PC-3 (cell line): ENCODE results near the gene HHIP. TPM values are rescaled to one million over a fixed set of nuclear protein-coding genes. Genes with fewer than 3 reads are reported as not detected.
A peak's percentile ranks its signal among the peaks of the same experiment; 100 is the strongest.

Source experiments
- ATAC-seq: fragments of 200-7000 bp; cut with Tn5 transposase; 2 replicates; pipeline ENCODE4 v1.9.1; 2020; ENCODE audit warnings: mild to moderate bottlenecking, moderate library complexity
- BruUV-seq: library from RNA; stranded (reverse); fragments of 400-500 nt; replicated peaks from 2 replicates; lab custom pipeline; 2021; lab: Mats Ljungman, UMichigan
- CTCF ChIA-PET: fragments of 300-600 bp; sonication (Branson Sonifier 250); formaldehyde crosslinking; loops from one replicate; lab custom pipeline; 2022; ENCODE audit warnings: antibody characterized with exemption; lab: Charles Lee
- POLR2A ChIA-PET: fragments of 300-600 bp; sonication (Branson Sonifier 250); formaldehyde crosslinking; loops from one replicate; lab custom pipeline; 2022; ENCODE audit warnings: antibody characterized with exemption; ENCODE audit not compliant: unreplicated experiment; lab: Charles Lee
- DNase-seq: peaks from one replicate; pipeline ENCODE4 v3.0.0-alpha.2; 2015
- H2AFZ ChIP-seq: fragments of 300-600 bp; sonication (generic); 2 replicates; pipeline ENCODE4 v1.6.0; 2016; ENCODE audit warnings: antibody characterized with exemption, low read length
- H3F3A ChIP-seq: fragments of 300-600 bp; sonication (generic); one replicate; pipeline ENCODE4 v1.6.0; 2017; ENCODE audit warnings: antibody characterized with exemption, low read length, control low read depth, mild to moderate bottlenecking; ENCODE audit not compliant: unreplicated experiment
- H3K27ac ChIP-seq: fragments of 300-600 bp; sonication (generic); 2 replicates; pipeline ENCODE4 v1.5.1; 2016; ENCODE audit warnings: mild to moderate bottlenecking, low read length
- H3K27me3 ChIP-seq: fragments of 300-600 bp; sonication (generic); 2 replicates; pipeline ENCODE4 v1.6.1; 2016; ENCODE audit warnings: low read length, mixed read lengths
- H3K36me3 ChIP-seq: fragments of 300-600 bp; sonication (generic); 2 replicates; pipeline ENCODE4 v1.6.1; 2016; ENCODE audit warnings: low read depth, mixed run types, low read length, mixed read lengths
- H3K4me1 ChIP-seq: fragments of 300-600 bp; sonication (generic); 2 replicates; pipeline ENCODE4 v1.5.1; 2016; ENCODE audit warnings: low read length; ENCODE audit not compliant: insufficient read depth
- H3K4me2 ChIP-seq: fragments of 300-600 bp; sonication (generic); 2 replicates; pipeline ENCODE4 v1.6.0; 2016; ENCODE audit warnings: low read length
- H3K4me3 ChIP-seq: fragments of 300-600 bp; sonication (generic); 2 replicates; pipeline ENCODE4 v1.5.1; 2016; ENCODE audit warnings: mild to moderate bottlenecking, low read length, mixed read lengths
- H3K79me2 ChIP-seq: fragments of 300-600 bp; sonication (generic); 2 replicates; pipeline ENCODE4 v1.6.1; 2017; ENCODE audit warnings: low read length, mixed read lengths
- H3K9ac ChIP-seq: fragments of 300-600 bp; sonication (generic); 2 replicates; pipeline ENCODE4 v1.6.0; 2016; ENCODE audit warnings: mild to moderate bottlenecking, low read length
- H3K9me2 ChIP-seq: fragments of 300-600 bp; sonication (generic); replicated peaks from 2 replicates; pipeline ENCODE4 v1.6.1; 2016; ENCODE audit warnings: mixed run types, low read length, mixed read lengths
- H3K9me3 ChIP-seq: fragments of 300-600 bp; sonication (generic); 2 replicates; pipeline ENCODE4 v1.6.1; 2016; ENCODE audit warnings: low read length, mixed read lengths
- H4K20me1 ChIP-seq: fragments of 300-600 bp; sonication (generic); 2 replicates; pipeline ENCODE4 v1.6.1; 2016; ENCODE audit warnings: low read length, mixed read lengths
- CTCF ChIP-seq: fragments of 300-600 bp; sonication (generic); conservative IDR thresholded peaks from 2 replicates; pipeline ENCODE4 v1.5.1; 2017; ENCODE audit warnings: antibody characterized with exemption, low read depth, mild to moderate bottlenecking, low read length
- EZH2 ChIP-seq: fragments of 300-600 bp; sonication (generic); IDR thresholded peaks from one replicate; pipeline ENCODE4 v1.6.1; 2017; ENCODE audit warnings: antibody characterized with exemption, mild to moderate bottlenecking, low read length; ENCODE audit not compliant: unreplicated experiment
- EZH2phosphoT487 ChIP-seq: fragments of 300-600 bp; sonication (generic); IDR thresholded peaks from 2 replicates; pipeline ENCODE4 v1.6.1; 2018; ENCODE audit warnings: mild to moderate bottlenecking, antibody characterized with exemption, low read length, borderline replicate concordance
- intact Hi-C: fragments of 100-400 bp; cut with micrococcal nuclease; formaldehyde crosslinking; loops from 2 replicates; pipeline ENCODE4 v1.9.0; 2023
- total RNA-seq: library from RNA; depleted of rRNA; stranded (reverse); fragments of >200 nt; gene quantifications from 2 replicates; pipeline ENCODE4 v1.2.3, GENCODE V29; 2014

The HHIP gene
- total RNA-seq, 1 experiment from 2014 or later = 1.2 TPM

DNA sequence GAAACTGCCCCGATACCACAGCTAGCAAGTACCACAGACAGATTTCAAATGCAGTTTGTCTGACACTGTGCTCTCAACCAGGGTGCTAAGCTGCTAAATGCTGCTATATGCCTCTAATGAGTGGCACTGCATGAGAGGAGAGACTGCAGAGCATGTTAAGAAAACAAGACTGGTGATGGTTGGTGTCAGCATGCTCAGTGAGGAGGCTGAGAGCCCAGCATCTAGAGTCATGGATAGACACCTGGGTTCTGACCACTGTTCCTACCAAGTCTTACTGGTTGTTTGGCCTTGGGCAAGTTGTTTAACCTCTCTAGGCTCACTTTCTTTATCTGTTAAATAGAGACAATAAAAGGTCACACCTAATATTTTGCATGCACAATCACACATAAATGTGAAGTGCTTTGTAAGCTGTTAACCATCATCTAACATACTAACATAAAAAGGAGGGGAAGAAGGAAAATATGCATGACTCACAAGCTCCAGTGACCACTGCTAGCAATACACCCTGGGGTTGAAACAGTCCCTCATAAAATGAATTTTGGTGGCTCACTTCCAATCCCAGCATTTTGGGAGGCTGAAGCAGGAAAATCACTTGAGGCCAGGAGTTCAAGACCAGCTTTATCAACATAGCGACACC, 20.7 kb downstream of the HHIP start:
- Histone ChIP-seq H3K9ac (no peak overlapping the region), H3F3A (no peaks in the 10 kb centered on the region), H4K20me1 (no peaks in the 10 kb centered on the region), H3K9me3 (no peaks in the 10 kb centered on the region), H3K27ac (no peak overlapping the region), H3K9me2 (no peaks in the 10 kb centered on the region), H3K27me3 (no peaks in the 10 kb centered on the region), H3K36me3 (no peaks in the 10 kb centered on the region), H2AFZ (no peak overlapping the region), H3K4me2 (no peak overlapping the region), H3K79me2 (no peaks in the 10 kb centered on the region), H3K4me1 (peaks cover 15% of the 10 kb centered on the region), H3K4me3 (no peak overlapping the region)
- POLR2A ChIA-PET = no interaction called here
- peak; percentile 72 for DNase-seq
- BruUV-seq = no TSS peak
- peak; percentile 97 for ATAC-seq
- intact Hi-C loops = no loop called here
- no peak for TF ChIP-seq EZH2phosphoT487
- no peak for TF ChIP-seq EZH2
- TF ChIP-seq CTCF = no peak
- CTCF ChIA-PET = no interaction called here

DNA sequence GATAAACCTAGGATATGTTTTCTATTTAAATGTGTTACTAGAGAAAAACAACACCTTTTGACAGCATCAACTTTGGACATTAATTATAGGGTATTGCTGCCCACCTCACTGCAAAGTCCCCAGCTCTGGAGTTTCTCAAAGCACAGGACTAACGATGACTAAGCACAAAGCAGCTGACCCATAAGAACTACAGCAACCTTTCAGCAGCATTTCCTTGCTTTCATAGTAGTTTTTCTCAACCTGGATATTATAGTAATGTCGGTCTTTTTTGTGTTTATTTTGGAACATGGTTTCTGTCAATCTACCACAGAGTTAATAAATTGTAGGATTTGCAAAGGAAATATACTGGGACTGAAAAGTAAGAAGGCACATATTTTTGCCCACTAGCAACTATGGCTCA, 21.5 kb downstream of the HHIP start:
- intact Hi-C loops = no loop called here
- no peak overlapping the region for H3K9ac ChIP-seq
- H3K4me2 ChIP-seq = no peak overlapping the region
- ChIA-PET POLR2A (no interaction called here), CTCF (no interaction called here)
- H2AFZ ChIP-seq = no peak overlapping the region
- H3K36me3 ChIP-seq = no peaks in the 10 kb centered on the region
- ATAC-seq (no peak), DNase-seq (no peak)
- no peak for TF ChIP-seq EZH2
- TF ChIP-seq CTCF = no peak
- no peak for TF ChIP-seq EZH2phosphoT487
- H3K9me2 ChIP-seq = no peaks in the 10 kb centered on the region
- H4K20me1 ChIP-seq = no peaks in the 10 kb centered on the region
- H3K4me1 ChIP-seq = peaks cover 15% of the 10 kb centered on the region
- BruUV-seq = no TSS peak
- H3K9me3 ChIP-seq = no peaks in the 10 kb centered on the region
- H3K4me3 ChIP-seq = no peak overlapping the region
- H3K27me3 ChIP-seq = no peaks in the 10 kb centered on the region
- H3K27ac ChIP-seq = no peak overlapping the region
- no peaks in the 10 kb centered on the region for H3F3A ChIP-seq
- no peaks in the 10 kb centered on the region for H3K79me2 ChIP-seq

DNA sequence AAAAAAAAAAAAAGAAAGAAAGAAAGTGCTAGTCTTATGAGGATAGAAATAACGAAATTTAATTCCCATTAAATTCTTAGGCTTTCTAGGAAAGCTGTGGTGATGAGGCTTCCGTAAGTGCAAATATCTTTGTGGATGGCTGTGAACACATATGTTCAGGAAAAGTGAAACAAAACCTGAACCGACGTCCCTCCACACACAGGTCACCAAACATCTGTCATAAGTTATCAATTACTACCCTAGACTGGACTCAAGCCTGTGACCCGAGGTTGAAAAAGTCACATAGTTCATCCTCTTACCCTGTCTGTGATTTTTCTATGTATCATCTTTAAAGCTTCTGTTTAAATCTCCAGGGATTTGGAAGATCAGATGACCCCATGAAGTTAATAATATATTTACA, 24.8 kb downstream of the HHIP start:
- CTCF ChIA-PET = interaction anchor here (0.6 kb wide), 1 partner anchor 57 kb away, joined by 6 read pairs; no protein-coding TSS in a partner anchor
- no peaks in the 10 kb centered on the region for H3F3A ChIP-seq
- POLR2A ChIA-PET = no interaction called here
- peaks cover 15% of the 10 kb centered on the region for H3K4me1 ChIP-seq
- no peak overlapping the region for H2AFZ ChIP-seq
- no peaks in the 10 kb centered on the region for H3K79me2 ChIP-seq
- H3K27ac ChIP-seq = no peak overlapping the region
- H3K9ac ChIP-seq = no peak overlapping the region
- no peaks in the 10 kb centered on the region for H4K20me1 ChIP-seq
- no peak for DNase-seq
- BruUV-seq = no TSS peak
- H3K9me3 ChIP-seq = no peaks in the 10 kb centered on the region
- H3K4me2 ChIP-seq = no peak overlapping the region
- TF ChIP-seq EZH2phosphoT487 (no peak), EZH2 (no peak), CTCF (no peak)
- no peak overlapping the region for H3K4me3 ChIP-seq
- H3K27me3 ChIP-seq = no peaks in the 10 kb centered on the region
- ATAC-seq = no peak
- intact Hi-C loops = no loop called here
- H3K36me3 ChIP-seq = no peaks in the 10 kb centered on the region
- H3K9me2 ChIP-seq = no peaks in the 10 kb centered on the region
